NCI-H510A (cell line): ENCODE measurements around the gene CELF4.

Experiments
- DNase-seq: peaks from one replicate; lab custom pipeline; 2025; lab: John Stamatoyannopoulos, UW

CELF4 gene

DNA sequence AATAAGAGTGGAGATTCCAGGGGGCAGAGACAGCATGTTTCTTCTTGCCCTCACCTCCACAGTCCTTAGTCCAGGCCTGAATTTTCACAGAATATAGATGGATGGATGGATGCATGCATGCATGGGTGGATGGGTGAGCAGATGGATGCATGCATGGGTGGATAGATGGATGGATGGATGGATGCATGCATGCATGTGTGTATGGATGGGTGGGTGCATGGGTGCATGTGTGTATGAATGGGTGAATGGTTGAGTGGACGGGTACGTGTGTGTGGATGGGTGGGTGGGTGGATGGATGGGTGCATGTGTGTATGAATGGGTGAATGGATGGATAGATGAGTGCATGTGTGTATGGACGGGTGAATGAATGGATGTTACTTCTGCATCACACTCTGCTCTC lies 153.3 kb downstream of the CELF4 start:
- no peak for DNase-seq

- no peak for DNase-seq
Observed at GRCh38 chr18:37409878-37410277, 155.7 kb downstream of the CELF4 start.

DNA sequence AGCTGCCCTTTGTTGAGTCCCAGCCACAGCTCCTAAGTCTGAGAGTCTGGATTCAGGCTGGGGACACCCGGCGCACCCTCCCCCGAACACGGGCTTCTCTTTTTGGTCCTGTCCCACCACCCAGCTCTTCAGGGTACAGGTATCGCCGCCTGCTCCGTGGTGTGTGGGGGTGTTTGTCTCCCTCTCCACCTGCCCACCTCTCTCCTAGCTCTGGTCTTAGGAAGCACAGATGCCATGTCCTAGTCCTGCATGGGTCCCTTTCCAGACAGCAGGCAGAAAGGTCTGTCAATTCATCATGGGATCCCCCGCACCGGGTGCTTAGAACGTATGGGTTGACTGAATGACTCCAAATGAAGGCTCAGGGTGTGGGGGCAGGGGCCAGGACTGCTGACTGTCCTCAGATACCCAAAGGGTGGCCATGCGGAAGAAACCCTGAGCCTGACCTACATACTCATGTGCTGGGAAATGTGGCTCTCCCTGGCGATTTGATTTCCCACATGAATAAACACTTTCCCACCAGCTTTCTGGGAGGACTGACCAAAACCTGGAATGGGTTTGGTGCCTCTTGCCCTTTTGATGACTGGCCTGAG lies 156.8 kb downstream of the CELF4 start:
- no peak for DNase-seq

GRCh38 chr18:37407571-37407970 lies 158.0 kb downstream of the CELF4 start:
- DNase-seq = no peak

GRCh38 chr18:37405772-37406171 lies 159.8 kb downstream of the CELF4 start:
- no peak for DNase-seq

DNA sequence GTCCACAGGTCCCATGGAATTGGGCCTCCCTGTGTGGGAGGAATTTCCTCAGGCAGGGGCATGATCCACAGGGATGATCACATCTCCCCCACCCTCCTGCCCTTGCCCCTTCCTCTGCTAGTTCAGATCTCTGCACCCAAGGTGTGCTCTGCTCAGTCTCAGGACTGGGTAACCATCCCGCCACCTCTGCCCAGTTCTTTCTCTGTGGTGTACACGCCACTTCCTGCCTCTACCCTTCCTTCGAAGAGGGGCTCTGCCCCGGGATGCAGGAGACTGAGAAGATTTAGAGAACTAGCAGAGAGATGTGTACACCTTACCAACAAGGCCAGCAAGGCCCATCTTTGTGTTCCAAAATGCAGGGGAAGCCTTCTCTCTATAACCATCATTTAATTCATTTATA lies 160.4 kb downstream of the CELF4 start:
- no peak for DNase-seq

- DNase-seq = no peak
Observed at GRCh38 chr18:37403788-37404187, 161.8 kb downstream of the CELF4 start.

DNA sequence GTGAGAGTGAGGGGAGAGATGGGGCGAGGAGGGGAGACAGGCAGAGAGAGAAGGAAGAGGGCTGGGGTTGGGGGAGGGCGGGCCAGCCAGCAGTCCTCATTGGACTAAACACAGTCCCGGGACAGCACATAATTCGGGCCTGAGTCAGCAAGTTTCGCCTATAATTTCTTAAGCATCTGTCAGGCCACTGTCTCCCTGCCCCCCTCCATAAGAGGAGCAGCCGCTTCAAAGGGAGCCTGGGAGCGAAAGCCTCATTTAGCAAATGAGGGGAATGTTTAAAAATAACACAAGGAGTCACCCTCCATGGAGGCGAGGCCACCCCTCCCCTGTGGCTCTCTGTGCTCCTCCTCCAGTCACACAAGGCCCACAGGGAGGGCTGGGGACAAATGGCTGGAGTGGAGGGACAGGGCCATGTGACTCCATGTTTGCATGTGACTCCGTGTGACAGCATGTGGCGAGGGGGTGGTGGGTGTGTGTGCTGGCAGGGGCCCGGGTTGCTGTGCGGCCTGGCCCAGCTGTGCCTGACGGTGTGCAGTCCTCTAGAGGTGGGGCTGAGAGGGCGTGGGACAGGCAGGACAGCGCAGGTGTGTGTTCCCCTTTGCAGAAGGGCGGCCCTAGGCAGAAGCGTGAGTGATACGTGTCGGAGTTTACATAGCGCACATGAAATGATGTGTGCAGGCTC lies 162.4 kb downstream of the CELF4 start:
- DNase-seq = peak; percentile 40

DNA sequence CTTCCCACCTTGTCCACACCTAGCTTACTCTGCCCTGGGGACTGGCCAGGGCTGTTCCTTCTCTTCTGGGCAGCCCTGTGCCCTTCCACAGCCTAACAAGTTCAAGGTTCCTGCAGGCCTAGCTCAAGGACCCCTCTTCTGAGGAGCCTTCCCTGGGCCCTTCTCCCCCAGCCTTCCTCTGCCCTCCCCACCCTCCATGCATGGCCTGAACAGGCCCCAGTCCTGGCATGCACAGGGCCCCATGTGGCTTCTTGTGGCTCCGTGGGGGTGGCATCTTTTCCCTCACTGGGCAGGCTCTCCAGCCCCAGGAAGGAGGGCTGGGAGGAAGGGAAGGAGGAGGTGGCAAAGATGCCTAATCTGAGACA lies 162.9 kb downstream of the CELF4 start:
- DNase-seq = no peak

DNA sequence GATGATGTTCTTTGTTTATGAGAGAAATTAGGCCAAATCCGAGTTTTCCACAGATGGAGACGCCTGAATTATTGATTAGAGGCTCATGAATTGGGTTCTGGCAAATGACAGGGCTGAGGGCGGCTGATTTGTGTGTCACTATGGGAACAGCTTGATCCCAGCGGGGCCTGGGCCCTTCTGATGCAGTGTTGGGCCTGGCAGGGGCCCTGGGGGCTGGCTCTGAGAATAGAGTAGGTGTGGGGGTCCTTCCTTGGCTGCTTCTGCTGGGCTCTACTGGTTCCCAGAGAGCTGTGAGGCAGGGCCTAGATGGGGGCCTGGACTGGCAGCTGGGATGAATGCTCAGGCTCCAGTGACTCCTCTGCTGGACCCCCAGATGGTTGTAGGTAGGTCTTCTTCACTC lies 164.8 kb downstream of the CELF4 start:
- DNase-seq = no peak

- DNase-seq = no peak
Observed at GRCh38 chr18:37398248-37398920, 167.2 kb downstream of the CELF4 start.

DNA sequence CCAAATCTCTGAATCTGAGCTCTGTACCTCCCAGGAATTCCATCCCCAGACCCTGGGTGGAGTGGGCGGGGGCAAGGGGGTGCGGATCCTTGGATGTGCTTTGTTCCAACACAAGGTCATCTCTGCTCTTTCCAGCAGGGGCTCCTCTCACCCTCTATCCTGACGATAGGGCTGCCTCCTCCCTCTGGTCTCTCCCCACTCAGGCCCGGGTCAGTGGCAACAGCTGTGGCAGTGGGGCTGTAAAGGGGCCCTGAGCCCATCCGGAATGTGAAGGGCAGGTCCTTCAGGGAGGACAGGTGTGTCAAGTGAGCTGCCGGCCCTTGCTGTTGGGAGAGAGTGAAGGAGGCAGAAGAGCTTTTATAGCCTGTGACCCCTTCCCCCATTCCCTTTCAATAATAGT lies 167.8 kb downstream of the CELF4 start:
- DNase-seq = peak; percentile 31

GRCh38 chr18:37396971-37397720 lies 168.5 kb downstream of the CELF4 start:
- DNase-seq = no peak

- DNase-seq = no peak
Observed at GRCh38 chr18:37395631-37396030, 170.0 kb downstream of the CELF4 start.

GRCh38 chr18:37395138-37395537 lies 170.5 kb downstream of the CELF4 start:
- no peak for DNase-seq

- DNase-seq = no peak
Observed at GRCh38 chr18:37394610-37394965, 171.0 kb downstream of the CELF4 start.

DNA sequence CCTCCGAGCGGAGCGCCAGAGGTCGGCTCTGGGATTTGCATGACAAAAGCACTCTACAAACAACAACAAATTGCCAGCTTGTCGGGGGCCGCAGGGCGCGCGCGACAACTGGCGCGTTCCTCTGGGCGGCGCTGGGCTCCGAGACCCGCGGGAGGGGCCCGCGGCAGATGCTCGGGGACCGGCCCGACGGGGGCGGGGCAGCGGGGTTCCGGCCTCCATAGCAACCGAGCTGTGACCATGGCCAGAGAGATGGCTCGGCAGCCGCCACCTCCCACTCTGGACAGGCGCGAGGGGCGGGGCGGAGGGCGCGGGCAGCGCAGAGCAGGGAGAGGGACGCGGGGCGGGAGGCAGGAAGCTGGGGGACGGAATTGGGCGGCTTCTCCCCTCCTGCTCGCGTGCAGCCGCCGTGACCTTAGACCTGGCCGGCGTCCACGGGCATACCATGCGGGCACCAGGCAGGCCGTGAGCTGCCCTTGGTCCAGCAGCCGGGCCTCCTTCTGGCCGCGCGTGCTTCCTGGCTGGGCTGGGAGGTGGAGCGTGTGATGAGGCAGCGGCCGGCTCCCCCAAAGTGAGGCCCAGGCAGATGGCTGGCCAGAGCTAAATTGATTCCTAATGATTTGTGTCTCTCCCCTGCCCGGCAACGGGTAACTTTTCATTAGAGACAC lies 171.5 kb downstream of the CELF4 start:
- DNase-seq = peak; percentile 84

DNA sequence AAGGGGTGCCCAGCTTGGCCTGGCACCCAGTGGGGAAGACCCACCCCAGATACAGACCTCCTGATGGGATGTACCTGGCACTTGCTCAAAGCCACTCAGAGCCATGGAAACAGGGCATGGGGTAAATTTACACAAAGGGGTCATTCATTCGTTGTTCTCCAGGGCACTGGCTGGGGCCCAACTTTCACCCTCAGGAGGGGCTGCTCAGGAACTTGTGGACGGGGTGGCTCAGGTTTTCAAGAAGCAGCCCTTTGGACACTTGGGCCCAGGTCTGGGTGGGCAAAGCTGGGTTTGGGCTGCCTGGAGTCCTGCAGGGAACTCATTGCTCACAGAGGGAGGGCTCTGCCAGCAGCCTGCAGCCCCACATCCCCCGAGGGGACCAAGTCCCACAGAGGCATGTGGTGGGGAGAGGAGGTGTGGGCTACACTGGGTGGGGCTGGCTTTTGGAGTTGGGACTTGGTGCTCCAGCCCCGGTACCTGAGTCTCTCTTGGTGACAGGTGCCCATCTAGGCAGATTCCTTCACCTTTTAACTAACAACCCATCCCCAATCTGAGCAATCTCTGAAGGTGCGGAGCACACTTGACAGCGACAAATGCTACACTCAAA lies 172.3 kb downstream of the CELF4 start:
- DNase-seq = no peak

DNA sequence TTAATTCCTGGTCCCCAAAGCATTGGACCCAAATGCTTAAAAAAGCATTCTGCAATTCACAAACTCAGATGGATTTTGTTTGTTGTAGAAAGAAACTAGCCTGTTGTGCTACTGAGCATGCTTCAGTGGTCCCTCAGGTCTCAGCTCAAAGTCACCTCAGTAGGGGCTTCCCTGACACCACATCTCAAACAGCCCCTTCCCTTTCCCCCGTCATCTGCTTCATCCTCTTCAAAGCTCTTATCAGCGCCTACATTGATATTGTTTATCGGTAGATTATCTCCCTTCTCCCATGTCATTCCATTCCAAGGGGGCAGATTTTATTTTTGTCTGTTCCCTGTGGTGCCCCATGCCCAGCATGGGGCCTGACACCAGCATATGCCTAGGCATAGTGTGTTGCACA lies 172.9 kb downstream of the CELF4 start:
- DNase-seq = no peak

DNA sequence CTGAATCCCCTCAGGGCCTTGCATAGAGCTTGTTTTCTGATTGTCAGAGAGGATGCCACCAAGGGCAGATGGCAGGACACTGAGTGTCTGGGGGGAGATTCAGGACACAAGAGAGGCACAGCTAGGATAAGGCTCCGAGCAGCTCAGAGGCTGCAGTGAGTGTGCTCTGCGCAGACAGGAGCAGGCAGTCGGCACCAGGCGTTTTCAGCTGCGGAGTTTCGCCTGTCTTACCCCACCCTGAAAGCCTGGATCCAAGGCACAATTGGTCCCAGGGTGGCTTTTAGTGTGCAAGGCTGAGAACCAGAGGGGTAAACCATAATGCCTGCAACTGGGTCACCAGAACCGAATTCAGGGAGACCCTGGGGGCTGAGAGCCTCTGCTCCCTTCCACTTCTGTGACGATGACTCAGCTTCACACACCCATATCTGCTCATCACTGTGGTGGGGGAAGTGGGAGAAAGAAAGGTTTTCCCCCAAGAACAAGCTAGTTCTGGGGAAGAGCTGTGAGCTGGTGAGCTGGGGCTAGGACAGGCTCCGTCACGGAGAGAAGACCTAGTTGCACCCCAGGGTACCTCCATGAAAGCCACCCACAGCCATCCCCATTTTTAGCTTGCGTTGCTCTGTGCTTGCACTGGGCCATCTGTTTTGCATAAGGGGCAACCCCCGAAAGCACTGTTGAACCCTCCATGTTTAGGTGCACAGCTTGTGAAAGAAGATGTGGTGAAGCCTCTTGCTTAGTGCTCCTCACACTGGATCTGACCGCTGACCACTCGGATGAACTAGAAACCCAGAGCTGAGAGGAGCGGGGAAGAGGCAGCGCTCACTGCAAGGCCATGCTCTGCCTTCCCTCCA lies 173.7 kb downstream of the CELF4 start:
- DNase-seq = no peak

GRCh38 chr18:37391156-37391555 lies 174.4 kb downstream of the CELF4 start:
- DNase-seq = no peak
